ENCODE measurements around the gene GPC5. TPM values are rescaled to one million over a fixed set of nuclear protein-coding genes. Genes with fewer than 3 reads are reported as not detected.

Gene GPC5
- total RNA-seq, 8 experiments from 2014 or later: 0.10 to 4.1 (median 2.3) TPM; not detected in 2

GRCh38 chr13:91491980-91492379 is 93.6 kb downstream of the GPC5 start:
- in situ Hi-C loops (cut with MboI; ENCODE audit: low pct_unique_long_range_greater_than_20kb in 2 of 9, low sequenced_read_pairs in 9 of 9, unreplicated experiment in 9 of 9): no loop called here
- ATAC-seq (replicated peaks in 6 of 8): no peak
- H3K4me3 ChIP-seq: no peak overlapping the region
- H3K27ac ChIP-seq: no peak overlapping the region
- peaks cover 0 to 5% of the 10 kb centered on the region in 2 donors for H3K4me1 ChIP-seq (replicated peaks in 1 of 2)
- WGBS, 10 experiments: 0 to 100% (median 63%) methylated on average over 1 to 2 of the region's 2 CpGs

GRCh38 chr13:91493442-91493841 is 95.0 kb downstream of the GPC5 start:
- in situ Hi-C loops (cut with MboI; ENCODE audit: low pct_unique_long_range_greater_than_20kb in 2 of 9, low sequenced_read_pairs in 9 of 9, unreplicated experiment in 9 of 9): no loop called here
- ATAC-seq (replicated peaks in 6 of 8): no peak
- WGBS, 10 experiments: 0 to 100% (median 80%) methylated on average over 2 to 4 of the region's 5 CpGs; no CpG with 5 or more reads in 1 of the 10 experiments
- Histone ChIP-seq H3K27ac (peak overlapping the region in 1 of 2 donors; percentile 30), H3K4me3 (no peak overlapping the region), H3K4me1 (replicated peaks in 1 of 2) (peaks cover 0 to 7% of the 10 kb centered on the region in 2 donors)

GRCh38 chr13:91498298-91498697 is 99.9 kb downstream of the GPC5 start:
- Histone ChIP-seq H3K4me1 (replicated peaks in 1 of 2) (peaks cover 0 to 7% of the 10 kb centered on the region in 2 donors), H3K4me3 (no peak overlapping the region), H3K27ac (no peak overlapping the region)
- in situ Hi-C loops (cut with MboI; ENCODE audit: low pct_unique_long_range_greater_than_20kb in 2 of 9, low sequenced_read_pairs in 9 of 9, unreplicated experiment in 9 of 9): no loop called here
- 29 to 100% (median 80%) methylated on average over 1 to 5 of the region's 5 CpGs; no CpG with 5 or more reads in 1 of the 10 experiments for WGBS, 10 experiments
- ATAC-seq (replicated peaks in 6 of 8): no peak

GRCh38 chr13:91504216-91504615 is 105.8 kb downstream of the GPC5 start:
- H3K27ac ChIP-seq: no peak overlapping the region
- in situ Hi-C loops (cut with MboI; ENCODE audit: low pct_unique_long_range_greater_than_20kb in 2 of 9, low sequenced_read_pairs in 9 of 9, unreplicated experiment in 9 of 9): no loop called here
- H3K4me1 ChIP-seq (replicated peaks in 1 of 2): no peaks in the 10 kb centered on the region
- no peak overlapping the region for H3K4me3 ChIP-seq
- 5 to 90% (median 60%) methylated on average over 1 to 2 of the region's 2 CpGs; no CpG with 5 or more reads in 1 of the 10 experiments for WGBS, 10 experiments
- no peak for ATAC-seq (replicated peaks in 6 of 8)

- in situ Hi-C loops (cut with MboI; ENCODE audit: low pct_unique_long_range_greater_than_20kb in 2 of 9, low sequenced_read_pairs in 9 of 9, unreplicated experiment in 9 of 9): no loop called here
- Histone ChIP-seq H3K4me3 (no peak overlapping the region), H3K4me1 (replicated peaks in 1 of 2) (no peaks in the 10 kb centered on the region), H3K27ac (no peak overlapping the region)
- ATAC-seq (replicated peaks in 6 of 8): no peak
Measured at GRCh38 chr13:91506759-91507158, 108.3 kb downstream of the GPC5 start.

- 5 to 100% (median 40%) methylated on average over 1 to 2 of the region's 2 CpGs; no CpG with 5 or more reads in 3 of the 10 experiments for WGBS, 10 experiments
Measured at GRCh38 chr13:91510058-91510457, 111.6 kb downstream of the GPC5 start.

GRCh38 chr13:91513790-91514189 is 115.4 kb downstream of the GPC5 start:
- in situ Hi-C loops (cut with MboI; ENCODE audit: low pct_unique_long_range_greater_than_20kb in 2 of 9, low sequenced_read_pairs in 9 of 9, unreplicated experiment in 9 of 9): no loop called here
- Histone ChIP-seq H3K4me3 (no peak overlapping the region), H3K27ac (no peak overlapping the region), H3K4me1 (replicated peaks in 1 of 2) (no peaks in the 10 kb centered on the region)
- no peak for ATAC-seq (replicated peaks in 6 of 8)
- WGBS, 10 experiments: 0 to 100% (median 89%) methylated on average over 1 of the region's 1 CpG; no CpG with 5 or more reads in 3 of the 10 experiments

More at GRCh38 chr13:91510058-91510457, 111.6 kb downstream of the GPC5 start:
- Histone ChIP-seq H3K27ac (no peak overlapping the region), H3K4me3 (no peak overlapping the region), H3K4me1 (replicated peaks in 1 of 2) (no peaks in the 10 kb centered on the region)
- ATAC-seq (replicated peaks in 6 of 8): no peak
- in situ Hi-C loops (cut with MboI; ENCODE audit: low pct_unique_long_range_greater_than_20kb in 2 of 9, low sequenced_read_pairs in 9 of 9, unreplicated experiment in 9 of 9): no loop called here

- in situ Hi-C loops (cut with MboI; ENCODE audit: low pct_unique_long_range_greater_than_20kb in 2 of 9, low sequenced_read_pairs in 9 of 9, unreplicated experiment in 9 of 9): no loop called here
- ATAC-seq (replicated peaks in 6 of 8): no peak
- 0 to 95% (median 84%) methylated on average over 1 to 3 of the region's 3 CpGs; no CpG with 5 or more reads in 5 of the 10 experiments for WGBS, 10 experiments
- Histone ChIP-seq H3K27ac (no peak overlapping the region), H3K4me1 (replicated peaks in 1 of 2) (no peaks in the 10 kb centered on the region), H3K4me3 (no peak overlapping the region)
Measured at GRCh38 chr13:91516799-91517198, 118.4 kb downstream of the GPC5 start.

GRCh38 chr13:91520952-91521351 is 122.5 kb downstream of the GPC5 start:
- Histone ChIP-seq H3K4me1 (replicated peaks in 1 of 2) (peaks cover 0 to 3% of the 10 kb centered on the region in 2 donors), H3K27ac (no peak overlapping the region), H3K4me3 (no peak overlapping the region)
- in situ Hi-C loops (cut with MboI; ENCODE audit: low pct_unique_long_range_greater_than_20kb in 2 of 9, low sequenced_read_pairs in 9 of 9, unreplicated experiment in 9 of 9): no loop called here
- ATAC-seq (replicated peaks in 6 of 8): no peak

- no peak overlapping the region for H3K4me3 ChIP-seq
- 0 to 100% (median 81%) methylated on average over 1 to 3 of the region's 3 CpGs for WGBS, 10 experiments
- no peak overlapping the region for H3K27ac ChIP-seq
- in situ Hi-C loops (cut with MboI; ENCODE audit: low pct_unique_long_range_greater_than_20kb in 2 of 9, low sequenced_read_pairs in 9 of 9, unreplicated experiment in 9 of 9): no loop called here
- H3K4me1 ChIP-seq (replicated peaks in 1 of 2): peaks cover 0 to 3% of the 10 kb centered on the region in 2 donors
- no peak for ATAC-seq (replicated peaks in 6 of 8)
Measured at GRCh38 chr13:91523116-91523515, 124.7 kb downstream of the GPC5 start.

GRCh38 chr13:91526543-91527033 is 128.2 kb downstream of the GPC5 start:
- in situ Hi-C loops (cut with MboI; ENCODE audit: low pct_unique_long_range_greater_than_20kb in 2 of 9, low sequenced_read_pairs in 9 of 9, unreplicated experiment in 9 of 9): no loop called here
- WGBS, 10 experiments: 30 to 100% (median 74%) methylated on average over 1 to 3 of the region's 3 CpGs; no CpG with 5 or more reads in 2 of the 10 experiments
- Histone ChIP-seq H3K27ac (no peak overlapping the region), H3K4me3 (no peak overlapping the region), H3K4me1 (replicated peaks in 1 of 2) (peaks cover 5 to 14% of the 10 kb centered on the region in 2 donors)
- no peak for ATAC-seq (replicated peaks in 6 of 8)

- 0 to 100% (median 40%) methylated on average over 1 to 3 of the region's 3 CpGs; no CpG with 5 or more reads in 1 of the 10 experiments for WGBS, 10 experiments
- peak in 5 of 8 experiments; percentile 78 to 97 (median 91) for ATAC-seq (replicated peaks in 6 of 8)
- H3K4me1 ChIP-seq (replicated peaks in 1 of 2): peaks cover 5 to 22% of the 10 kb centered on the region in 2 donors
- no peak overlapping the region for H3K4me3 ChIP-seq
- in situ Hi-C loops (cut with MboI; ENCODE audit: low pct_unique_long_range_greater_than_20kb in 2 of 9, low sequenced_read_pairs in 9 of 9, unreplicated experiment in 9 of 9): no loop called here
- H3K27ac ChIP-seq: peak overlapping the region; percentile 36 to 49
Measured at GRCh38 chr13:91529739-91530482, 131.5 kb downstream of the GPC5 start.

GRCh38 chr13:91531646-91532045 is 133.2 kb downstream of the GPC5 start:
- 0 to 63% (median 31%) methylated on average over 1 to 2 of the region's 2 CpGs for WGBS, 10 experiments
- ATAC-seq (replicated peaks in 6 of 8): no peak
- in situ Hi-C loops (cut with MboI; ENCODE audit: low pct_unique_long_range_greater_than_20kb in 2 of 9, low sequenced_read_pairs in 9 of 9, unreplicated experiment in 9 of 9): no loop called here

GRCh38 chr13:91533354-91533753 is 134.9 kb downstream of the GPC5 start:
- in situ Hi-C loops (cut with MboI; ENCODE audit: low pct_unique_long_range_greater_than_20kb in 2 of 9, low sequenced_read_pairs in 9 of 9, unreplicated experiment in 9 of 9): no loop called here
- Histone ChIP-seq H3K4me3 (no peak overlapping the region), H3K27ac (no peak overlapping the region), H3K4me1 (replicated peaks in 1 of 2) (peaks cover 5 to 22% of the 10 kb centered on the region in 2 donors)
- WGBS, 10 experiments: 0 to 100% (median 83%) methylated on average over 1 to 2 of the region's 2 CpGs; no CpG with 5 or more reads in 1 of the 10 experiments
- ATAC-seq (replicated peaks in 6 of 8): no peak

More at GRCh38 chr13:91531646-91532045, 133.2 kb downstream of the GPC5 start:
- Histone ChIP-seq H3K4me1 (replicated peaks in 1 of 2) (peaks cover 5 to 22% of the 10 kb centered on the region in 2 donors), H3K27ac (no peak overlapping the region), H3K4me3 (no peak overlapping the region)

Data from motor neuron (in vitro differentiated cells).